Measurements from ENCODE around the gene METTL26.

The METTL26 gene

GRCh38 chr16:589658-590187, 46.4 kb downstream of the METTL26 start, which contains the start of gene RAB40C:
TSS of gene RAB40C (plus strand) at chr16:590066. CDS start at chr16:590292, 226 bp downstream.
- Histone ChIP-seq H3K9me3 (ENCODE audit: control extremely low read depth in 1 of 5, control insufficient read depth in 4 of 5, insufficient read depth in 2 of 5, low read depth in 1 of 5, low read length in 4 of 5) (no peaks in the 10 kb centered on the region), H3K4me1 (ENCODE audit: control extremely low read depth in 1 of 4, control insufficient read depth in 4 of 4, insufficient read depth in 4 of 4, low read length in 3 of 4) (peaks cover 0 to 57% (median 54%) of the 10 kb centered on the region in 4 experiments), H3K27ac (ENCODE audit: insufficient read depth in 1 of 2, low read depth in 1 of 2, low read length in 2 of 2, poor library complexity in 1 of 2, severe bottlenecking in 2 of 2) (peak within 1 kb of the TSS; percentile 90 to 96), H3K4me3 (ENCODE audit: control insufficient read depth in 1 of 7, extremely low read depth in 1 of 7, insufficient read depth in 4 of 7, low read depth in 2 of 7, low read length in 6 of 7) (peak within 1 kb of the TSS; percentile 75 to 96 (median 87)), H3K27me3 (replicated peaks in 2 of 5; ENCODE audit: control insufficient read depth in 4 of 5, insufficient read depth in 5 of 5, low read length in 4 of 5) (peaks cover 0 to 2% (median 0%) of the 10 kb centered on the region in 5 experiments), H3K36me3 (ENCODE audit: control insufficient read depth in 4 of 4, insufficient read depth in 4 of 4, low read length in 3 of 4) (peaks cover 0 to 9% (median 7%) of the 10 kb centered on the region in 4 experiments)
- 0% methylated on average over 36 of the region's 67 CpGs for WGBS (ENCODE audit: insufficient coverage)
- POLR2A ChIA-PET: interaction anchor here (1.1 kb wide), 1 partner anchor 11 kb away, joined by 5 read pairs; no protein-coding TSS in a partner anchor
- CTCF ChIA-PET: interaction anchor here (1.3 to 4.0 kb wide), 3 partner anchors 9 to 11 kb away, joined by 9 to 21 read pairs (median 11); no protein-coding TSS in a partner anchor
- DNase-seq: peak; percentile 98 to 99 (median 99)

GRCh38 chr16:588889-589657, 47.0 kb downstream of the METTL26 start:
- ChIA-PET CTCF (interaction anchor here (0.6 to 2.1 kb wide), 6 partner anchors 10 to 14 kb away, joined by 3 to 9 read pairs (median 3); no protein-coding TSS in a partner anchor), POLR2A (interaction anchor here (0.6 to 1.9 kb wide), 3 partner anchors 10 to 62 kb away, joined by 4 to 5 read pairs (median 4); partner anchors contain the start of gene CAPN15)
- peaks cover 0 to 57% (median 54%) of the 10 kb centered on the region in 4 experiments for H3K4me1 ChIP-seq (ENCODE audit: control extremely low read depth in 1 of 4, control insufficient read depth in 4 of 4, insufficient read depth in 4 of 4, low read length in 3 of 4)
- WGBS (ENCODE audit: insufficient coverage): under 1% methylated on average over 101 of the region's 107 CpGs
- peaks cover 0 to 5% (median 4%) of the 10 kb centered on the region in 4 experiments for H3K36me3 ChIP-seq (ENCODE audit: control insufficient read depth in 4 of 4, insufficient read depth in 4 of 4, low read length in 3 of 4)
- H3K27me3 ChIP-seq (replicated peaks in 2 of 5; ENCODE audit: control insufficient read depth in 4 of 5, insufficient read depth in 5 of 5, low read length in 4 of 5): peaks cover 0 to 2% (median 0%) of the 10 kb centered on the region in 5 experiments
- H3K9me3 ChIP-seq (ENCODE audit: control extremely low read depth in 1 of 5, control insufficient read depth in 4 of 5, insufficient read depth in 2 of 5, low read depth in 1 of 5, low read length in 4 of 5): no peaks in the 10 kb centered on the region
- peak; percentile 96 to 98 (median 98) for DNase-seq
- H3K4me3 ChIP-seq (ENCODE audit: control insufficient read depth in 1 of 7, extremely low read depth in 1 of 7, insufficient read depth in 4 of 7, low read depth in 2 of 7, low read length in 6 of 7): peak overlapping the region; percentile 62 to 96 (median 85)
- H3K27ac ChIP-seq (ENCODE audit: insufficient read depth in 1 of 2, low read depth in 1 of 2, low read length in 2 of 2, poor library complexity in 1 of 2, severe bottlenecking in 2 of 2): peak overlapping the region; percentile 90 to 96

- ChIA-PET CTCF (interaction anchor here (0.6 to 2.1 kb wide), 6 partner anchors 10 to 14 kb away, joined by 3 to 9 read pairs (median 3); no protein-coding TSS in a partner anchor), POLR2A (interaction anchor here (0.6 to 1.9 kb wide), 3 partner anchors 9 to 61 kb away, joined by 4 to 5 read pairs (median 4); partner anchors contain the start of gene CAPN15)
- DNase-seq: peak; percentile 62 to 85 (median 81)
- WGBS (ENCODE audit: insufficient coverage): 1% methylated on average over 21 of the region's 21 CpGs
- Histone ChIP-seq H3K36me3 (ENCODE audit: control insufficient read depth in 4 of 4, insufficient read depth in 4 of 4, low read length in 3 of 4) (peaks cover 0 to 5% (median 3%) of the 10 kb centered on the region in 4 experiments), H3K27me3 (replicated peaks in 2 of 5; ENCODE audit: control insufficient read depth in 4 of 5, insufficient read depth in 5 of 5, low read length in 4 of 5) (peaks cover 0 to 2% (median 0%) of the 10 kb centered on the region in 5 experiments), H3K4me1 (ENCODE audit: control extremely low read depth in 1 of 4, control insufficient read depth in 4 of 4, insufficient read depth in 4 of 4, low read length in 3 of 4) (peaks cover 0 to 57% (median 51%) of the 10 kb centered on the region in 4 experiments), H3K9me3 (ENCODE audit: control extremely low read depth in 1 of 5, control insufficient read depth in 4 of 5, insufficient read depth in 2 of 5, low read depth in 1 of 5, low read length in 4 of 5) (no peaks in the 10 kb centered on the region), H3K27ac (ENCODE audit: insufficient read depth in 1 of 2, low read depth in 1 of 2, low read length in 2 of 2, poor library complexity in 1 of 2, severe bottlenecking in 2 of 2) (peak overlapping the region; percentile 90 to 96), H3K4me3 (ENCODE audit: control insufficient read depth in 1 of 7, extremely low read depth in 1 of 7, insufficient read depth in 4 of 7, low read depth in 2 of 7, low read length in 6 of 7) (peak overlapping the region; percentile 62 to 96 (median 85))
These were observed 47.5 kb downstream of the METTL26 start for GRCh38 chr16:588639-588888.

GRCh38 chr16:586645-587590, 49.2 kb downstream of the METTL26 start:
- H3K9me3 ChIP-seq (ENCODE audit: control extremely low read depth in 1 of 5, control insufficient read depth in 4 of 5, insufficient read depth in 2 of 5, low read depth in 1 of 5, low read length in 4 of 5): no peaks in the 10 kb centered on the region
- ChIA-PET CTCF (interaction anchor here (1.4 to 2.7 kb wide), 3 partner anchors 8 to 16 kb away, joined by 3 to 11 read pairs (median 9); no protein-coding TSS in a partner anchor), POLR2A (interaction anchor here (1.9 kb wide), 1 partner anchor 59 kb away, joined by 5 read pairs; the partner anchor contains the start of gene CAPN15)
- H3K27me3 ChIP-seq (replicated peaks in 2 of 5; ENCODE audit: control insufficient read depth in 4 of 5, insufficient read depth in 5 of 5, low read length in 4 of 5): peaks cover 0 to 2% (median 0%) of the 10 kb centered on the region in 5 experiments
- peak overlapping the region in 1 of 7 experiments; percentile 96 for H3K4me3 ChIP-seq (ENCODE audit: control insufficient read depth in 1 of 7, extremely low read depth in 1 of 7, insufficient read depth in 4 of 7, low read depth in 2 of 7, low read length in 6 of 7)
- H3K4me1 ChIP-seq (ENCODE audit: control extremely low read depth in 1 of 4, control insufficient read depth in 4 of 4, insufficient read depth in 4 of 4, low read length in 3 of 4): peaks cover 0 to 42% (median 35%) of the 10 kb centered on the region in 4 experiments
- DNase-seq: no peak
- peak overlapping the region in 1 of 2 experiments; percentile 54 for H3K27ac ChIP-seq (ENCODE audit: insufficient read depth in 1 of 2, low read depth in 1 of 2, low read length in 2 of 2, poor library complexity in 1 of 2, severe bottlenecking in 2 of 2)
- 91% methylated on average over 10 of the region's 14 CpGs for WGBS (ENCODE audit: insufficient coverage)
- peaks cover 0 to 8% (median 4%) of the 10 kb centered on the region in 4 experiments for H3K36me3 ChIP-seq (ENCODE audit: control insufficient read depth in 4 of 4, insufficient read depth in 4 of 4, low read length in 3 of 4)

- Histone ChIP-seq H3K27ac (ENCODE audit: insufficient read depth in 1 of 2, low read depth in 1 of 2, low read length in 2 of 2, poor library complexity in 1 of 2, severe bottlenecking in 2 of 2) (no peak overlapping the region), H3K4me1 (ENCODE audit: control extremely low read depth in 1 of 4, control insufficient read depth in 4 of 4, insufficient read depth in 4 of 4, low read length in 3 of 4) (peaks cover 0 to 37% (median 31%) of the 10 kb centered on the region in 4 experiments), H3K36me3 (ENCODE audit: control insufficient read depth in 4 of 4, insufficient read depth in 4 of 4, low read length in 3 of 4) (peaks cover 0 to 8% (median 5%) of the 10 kb centered on the region in 4 experiments), H3K9me3 (ENCODE audit: control extremely low read depth in 1 of 5, control insufficient read depth in 4 of 5, insufficient read depth in 2 of 5, low read depth in 1 of 5, low read length in 4 of 5) (no peaks in the 10 kb centered on the region), H3K27me3 (replicated peaks in 2 of 5; ENCODE audit: control insufficient read depth in 4 of 5, insufficient read depth in 5 of 5, low read length in 4 of 5) (peaks cover 0 to 2% (median 0%) of the 10 kb centered on the region in 5 experiments), H3K4me3 (ENCODE audit: control insufficient read depth in 1 of 7, extremely low read depth in 1 of 7, insufficient read depth in 4 of 7, low read depth in 2 of 7, low read length in 6 of 7) (no peak overlapping the region)
- WGBS (ENCODE audit: insufficient coverage): 79% methylated on average over 15 of the region's 16 CpGs
- DNase-seq: no peak
- ChIA-PET CTCF (interaction anchor here (1.3 to 2.7 kb wide), 2 partner anchors 14 to 50 kb away, joined by 3 to 11 read pairs; no protein-coding TSS in a partner anchor), POLR2A (no interaction called here)
These were observed 50.0 kb downstream of the METTL26 start for GRCh38 chr16:586047-586644.

- peaks cover 0 to 2% (median 0%) of the 10 kb centered on the region in 5 experiments for H3K27me3 ChIP-seq (replicated peaks in 2 of 5; ENCODE audit: control insufficient read depth in 4 of 5, insufficient read depth in 5 of 5, low read length in 4 of 5)
- H3K36me3 ChIP-seq (ENCODE audit: control insufficient read depth in 4 of 4, insufficient read depth in 4 of 4, low read length in 3 of 4): peaks cover 0 to 14% (median 8%) of the 10 kb centered on the region in 4 experiments
- POLR2A ChIA-PET: no interaction called here
- no peak overlapping the region for H3K27ac ChIP-seq (ENCODE audit: insufficient read depth in 1 of 2, low read depth in 1 of 2, low read length in 2 of 2, poor library complexity in 1 of 2, severe bottlenecking in 2 of 2)
- CTCF ChIA-PET: interaction anchor here (0.6 to 2.7 kb wide), 3 partner anchors 15 to 72 kb away, joined by 3 to 11 read pairs (median 3); no protein-coding TSS in a partner anchor
- WGBS (ENCODE audit: insufficient coverage): 44% methylated on average over 9 of the region's 10 CpGs
- H3K4me3 ChIP-seq (ENCODE audit: control insufficient read depth in 1 of 7, extremely low read depth in 1 of 7, insufficient read depth in 4 of 7, low read depth in 2 of 7, low read length in 6 of 7): no peak overlapping the region
- no peaks in the 10 kb centered on the region for H3K9me3 ChIP-seq (ENCODE audit: control extremely low read depth in 1 of 5, control insufficient read depth in 4 of 5, insufficient read depth in 2 of 5, low read depth in 1 of 5, low read length in 4 of 5)
- no peak for DNase-seq
- H3K4me1 ChIP-seq (ENCODE audit: control extremely low read depth in 1 of 4, control insufficient read depth in 4 of 4, insufficient read depth in 4 of 4, low read length in 3 of 4): peaks cover 0 to 29% (median 23%) of the 10 kb centered on the region in 4 experiments
These were observed 50.8 kb downstream of the METTL26 start for GRCh38 chr16:585351-585750.
